ENCODE data around the gene PMM2.

GRCh38 chr16:8866884-8867215 lies 69.2 kb downstream of the PMM2 start:
- TF ChIP-seq CTCF (IDR thresholded peaks at IDR 0.05; ENCODE audit: insufficient read depth, low read length) (no peak), REST (IDR thresholded peaks at IDR 0.05; ENCODE audit: insufficient replicate concordance, low read depth) (no peak), POLR2AphosphoS5 (IDR thresholded peaks at IDR 0.05; ENCODE audit: low read depth) (no peak), SPI1 (IDR thresholded peaks at IDR 0.05; ENCODE audit: borderline replicate concordance, low read depth) (no peak)

Data from HL-60 (cell line).